ENCODE data around the gene ZFR. TPM values are rescaled to one million over a fixed set of nuclear protein-coding genes. Genes with fewer than 3 reads are reported as not detected.

ZFR gene
- total RNA-seq, 1 donor from 2014 or later: 131 TPM

DNA sequence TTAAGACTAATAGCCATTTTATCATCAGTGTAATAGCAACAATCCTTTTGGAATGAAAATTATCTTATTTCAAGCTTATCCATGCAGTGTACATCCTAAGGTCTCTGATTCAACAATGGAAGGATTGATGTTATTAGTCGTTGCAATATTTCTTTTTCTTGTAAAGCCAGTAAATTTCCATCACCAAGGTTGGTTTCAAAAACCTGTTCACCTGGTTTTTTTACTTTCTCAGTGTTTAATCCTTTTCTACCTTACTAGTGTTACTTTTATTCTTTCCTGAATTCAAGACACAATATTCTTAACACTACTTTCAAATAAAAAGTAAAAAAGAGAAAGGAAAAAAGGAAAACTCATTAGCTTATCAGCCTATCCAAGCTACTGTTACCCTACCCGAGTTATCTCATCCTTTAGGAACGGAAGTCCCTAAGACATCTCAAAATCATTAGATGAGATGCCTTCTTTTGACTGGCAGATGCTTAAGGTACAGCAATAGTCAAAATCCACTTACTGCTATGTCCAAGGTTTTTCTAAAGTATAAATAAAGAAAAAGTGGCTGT lies 5.4 kb downstream of the ZFR start:
- Histone ChIP-seq H3K4me2 (no peak overlapping the region), H3K4me1 (peaks cover 14% of the 10 kb centered on the region), H3K27ac (no peak overlapping the region), H3K36me3 (peaks cover 18% of the 10 kb centered on the region), H3F3A (ENCODE audit: low read depth) (peaks cover 6% of the 10 kb centered on the region), H2AFZ (replicated peaks) (no peak overlapping the region), H3K79me2 (ENCODE audit: low read depth) (peaks cover 100% of the 10 kb centered on the region), H3K27me3 (no peaks in the 10 kb centered on the region), H4K20me1 (ENCODE audit: low read depth) (peaks cover 82% of the 10 kb centered on the region), H3K4me3 (no peak overlapping the region), H3K9me3 (ENCODE audit: low read depth) (no peaks in the 10 kb centered on the region), H3K9ac (no peak overlapping the region)
- peaks cover 14% of the 10 kb centered on the region for H3K9me3 Mint-ChIP-seq
- peaks cover 16% of the 10 kb centered on the region for H3K4me1 Mint-ChIP-seq
- no peak for TF ChIP-seq EZH2 (IDR thresholded peaks at IDR 0.05)
- DNase-seq (ENCODE audit: low spot score): no peak
- no peak overlapping the region for H3K4me3 Mint-ChIP-seq
- no peak overlapping the region for H3K27ac Mint-ChIP-seq
- H3K27me3 Mint-ChIP-seq (ENCODE audit: insufficient read depth, low read depth): no peaks in the 10 kb centered on the region
- peaks cover 60% of the 10 kb centered on the region for H3K36me3 Mint-ChIP-seq

DNA sequence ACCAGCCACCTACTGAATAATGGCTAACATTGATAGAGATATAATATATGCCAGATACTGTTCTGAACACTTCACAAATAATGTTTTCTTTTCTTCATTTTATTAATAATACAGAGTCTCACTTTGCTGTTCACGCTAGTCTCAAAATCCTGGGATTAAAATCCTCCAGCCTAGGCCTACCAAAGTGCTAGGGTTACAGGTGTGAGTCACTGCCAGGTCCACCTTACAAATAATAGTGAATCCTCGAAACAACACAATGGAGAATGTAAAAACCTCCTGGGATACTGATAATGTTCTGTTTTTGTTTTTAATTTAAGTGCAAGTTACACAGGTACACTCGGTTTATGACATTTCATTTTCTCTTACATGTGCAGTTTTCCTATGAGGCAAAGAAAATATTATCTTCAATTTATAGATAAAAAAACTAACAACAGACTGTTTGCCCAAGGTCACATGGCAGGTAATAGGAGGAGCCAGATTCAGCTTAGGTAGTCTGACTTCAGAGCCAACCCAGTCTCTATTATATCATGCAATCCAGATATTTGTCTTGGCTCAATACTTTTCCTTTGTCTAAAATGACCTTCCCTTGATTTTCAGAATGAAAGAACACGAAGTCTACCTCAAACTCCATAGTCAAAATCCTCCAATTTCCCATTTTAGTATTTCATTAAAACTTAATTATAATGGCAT lies 7.8 kb downstream of the ZFR start:
- H3K9ac ChIP-seq: no peak overlapping the region
- no peaks in the 10 kb centered on the region for H3K27me3 ChIP-seq
- Mint-ChIP-seq H3K27ac (no peak overlapping the region), H3K4me1 (no peaks in the 10 kb centered on the region), H3K27me3 (ENCODE audit: insufficient read depth, low read depth) (peaks cover 3% of the 10 kb centered on the region), H3K36me3 (peaks cover 65% of the 10 kb centered on the region), H3K9me3 (peaks cover 30% of the 10 kb centered on the region), H3K4me3 (no peak overlapping the region)
- peaks cover 100% of the 10 kb centered on the region for H3K79me2 ChIP-seq (ENCODE audit: low read depth)
- H3K36me3 ChIP-seq: peaks cover 18% of the 10 kb centered on the region
- no peaks in the 10 kb centered on the region for H3K4me1 ChIP-seq
- TF ChIP-seq EZH2phosphoT487 (IDR thresholded peaks at IDR 0.05) (no peak), EZH2 (IDR thresholded peaks at IDR 0.05) (no peak)
- TF ChIP-seq, protein P1, sequence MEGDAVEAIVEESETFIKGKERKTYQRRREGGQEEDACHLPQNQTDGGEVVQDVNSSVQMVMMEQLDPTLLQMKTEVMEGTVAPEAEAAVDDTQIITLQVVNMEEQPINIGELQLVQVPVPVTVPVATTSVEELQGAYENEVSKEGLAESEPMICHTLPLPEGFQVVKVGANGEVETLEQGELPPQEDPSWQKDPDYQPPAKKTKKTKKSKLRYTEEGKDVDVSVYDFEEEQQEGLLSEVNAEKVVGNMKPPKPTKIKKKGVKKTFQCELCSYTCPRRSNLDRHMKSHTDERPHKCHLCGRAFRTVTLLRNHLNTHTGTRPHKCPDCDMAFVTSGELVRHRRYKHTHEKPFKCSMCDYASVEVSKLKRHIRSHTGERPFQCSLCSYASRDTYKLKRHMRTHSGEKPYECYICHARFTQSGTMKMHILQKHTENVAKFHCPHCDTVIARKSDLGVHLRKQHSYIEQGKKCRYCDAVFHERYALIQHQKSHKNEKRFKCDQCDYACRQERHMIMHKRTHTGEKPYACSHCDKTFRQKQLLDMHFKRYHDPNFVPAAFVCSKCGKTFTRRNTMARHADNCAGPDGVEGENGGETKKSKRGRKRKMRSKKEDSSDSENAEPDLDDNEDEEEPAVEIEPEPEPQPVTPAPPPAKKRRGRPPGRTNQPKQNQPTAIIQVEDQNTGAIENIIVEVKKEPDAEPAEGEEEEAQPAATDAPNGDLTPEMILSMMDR (IDR thresholded peaks at IDR 0.05): no peak
- no peaks in the 10 kb centered on the region for H3F3A ChIP-seq (ENCODE audit: low read depth)
- no peak overlapping the region for H3K4me3 ChIP-seq
- H3K27ac ChIP-seq: no peak overlapping the region
- peaks cover 77% of the 10 kb centered on the region for H4K20me1 ChIP-seq (ENCODE audit: low read depth)
- H2AFZ ChIP-seq (replicated peaks): no peak overlapping the region
- no peaks in the 10 kb centered on the region for H3K9me3 ChIP-seq (ENCODE audit: low read depth)
- no peak for DNase-seq (ENCODE audit: low spot score)
- no peak overlapping the region for H3K4me2 ChIP-seq

DNA sequence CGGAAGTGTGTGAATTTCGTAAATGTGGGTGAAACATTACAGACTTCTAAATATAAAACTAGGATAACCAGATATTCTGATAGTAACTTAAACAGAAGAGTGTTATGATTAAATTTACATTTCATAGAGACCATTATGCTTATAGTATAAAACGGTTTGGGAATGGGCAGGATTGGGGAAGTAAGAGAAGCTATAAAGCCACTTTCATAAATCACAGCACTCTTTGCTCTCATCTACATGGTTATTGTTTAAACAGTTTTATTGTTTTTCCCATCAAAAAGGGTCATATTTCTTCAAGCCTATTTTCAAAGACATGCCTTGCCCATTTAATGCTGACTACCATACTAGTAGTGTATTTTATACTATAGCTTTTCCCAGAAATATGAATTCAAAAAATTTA lies 9.2 kb downstream of the ZFR start:
- peaks cover 38% of the 10 kb centered on the region for H3K9me3 Mint-ChIP-seq
- H3K27ac Mint-ChIP-seq: no peak overlapping the region
- Histone ChIP-seq H3K36me3 (peaks cover 18% of the 10 kb centered on the region), H3K9ac (no peak overlapping the region), H3K4me1 (no peaks in the 10 kb centered on the region), H3F3A (ENCODE audit: low read depth) (no peaks in the 10 kb centered on the region), H3K27ac (no peak overlapping the region), H3K79me2 (ENCODE audit: low read depth) (peaks cover 100% of the 10 kb centered on the region), H3K4me2 (no peak overlapping the region), H2AFZ (replicated peaks) (no peak overlapping the region), H3K27me3 (no peaks in the 10 kb centered on the region), H4K20me1 (ENCODE audit: low read depth) (peaks cover 71% of the 10 kb centered on the region), H3K9me3 (ENCODE audit: low read depth) (no peaks in the 10 kb centered on the region), H3K4me3 (no peak overlapping the region)
- no peak for DNase-seq (ENCODE audit: low spot score)
- H3K4me1 Mint-ChIP-seq: no peaks in the 10 kb centered on the region
- H3K36me3 Mint-ChIP-seq: peaks cover 72% of the 10 kb centered on the region
- H3K27me3 Mint-ChIP-seq (ENCODE audit: insufficient read depth, low read depth): peaks cover 3% of the 10 kb centered on the region
- TF ChIP-seq EZH2 (IDR thresholded peaks at IDR 0.05) (no peak), EZH2phosphoT487 (IDR thresholded peaks at IDR 0.05) (no peak)
- TF ChIP-seq, protein P1 (IDR thresholded peaks at IDR 0.05): no peak
- H3K4me3 Mint-ChIP-seq: no peak overlapping the region

GRCh38 chr5:32434221-32434620 lies 10.3 kb downstream of the ZFR start:
- H3K27ac Mint-ChIP-seq: no peak overlapping the region
- H3K4me3 Mint-ChIP-seq: no peak overlapping the region
- H4K20me1 ChIP-seq (ENCODE audit: low read depth): peaks cover 60% of the 10 kb centered on the region
- TF ChIP-seq EZH2phosphoT487 (IDR thresholded peaks at IDR 0.05) (no peak), EZH2 (IDR thresholded peaks at IDR 0.05) (no peak)
- TF ChIP-seq, protein P1 (IDR thresholded peaks at IDR 0.05): no peak
- no peak overlapping the region for H3K27ac ChIP-seq
- peaks cover 47% of the 10 kb centered on the region for H3K9me3 Mint-ChIP-seq
- H3K27me3 Mint-ChIP-seq (ENCODE audit: insufficient read depth, low read depth): peaks cover 3% of the 10 kb centered on the region
- no peaks in the 10 kb centered on the region for H3K4me1 ChIP-seq
- peaks cover 14% of the 10 kb centered on the region for H3K36me3 ChIP-seq
- H3K4me2 ChIP-seq: no peak overlapping the region
- DNase-seq (ENCODE audit: low spot score): no peak
- no peaks in the 10 kb centered on the region for H3F3A ChIP-seq (ENCODE audit: low read depth)
- H3K9ac ChIP-seq: no peak overlapping the region
- no peak overlapping the region for H2AFZ ChIP-seq (replicated peaks)
- H3K4me3 ChIP-seq: no peak overlapping the region
- H3K27me3 ChIP-seq: no peaks in the 10 kb centered on the region
- peaks cover 73% of the 10 kb centered on the region for H3K36me3 Mint-ChIP-seq
- H3K79me2 ChIP-seq (ENCODE audit: low read depth): peaks cover 100% of the 10 kb centered on the region
- no peaks in the 10 kb centered on the region for H3K4me1 Mint-ChIP-seq
- no peaks in the 10 kb centered on the region for H3K9me3 ChIP-seq (ENCODE audit: low read depth)

Data from neural progenitor cell (in vitro differentiated cells).